Tibial artery (tissue), 4 donors: ENCODE measurements around the gene BANP.
"Not testable (repeated sequence)": the region's sequence is repeated elsewhere in the genome, so short reads cannot be mapped to it uniquely, and the experiment has no call there.

Experiments
- DNase-seq, 2 donors: peaks; one replicate each; pipeline ENCODE4 v3.0.0-alpha.2; 2019
- H3K27ac ChIP-seq, 2 donors: fragments of 200-600 bp; sonication (generic) in 1 of 2; 1 replicate in 1 of 2; 2 replicates in 1 of 2; pipeline ENCODE4 v1.5.1; 2018 to 2019; ENCODE audit warnings: mild to moderate bottlenecking in 1 of 2
- H3K27me3 ChIP-seq, 2 donors: fragments of 200-600 bp; sonication (generic) in 1 of 2; one replicate each; pipeline versions ENCODE4 v1.5.1 to v1.6.0; 2016 to 2019
- H3K36me3 ChIP-seq, 3 donors: fragments of 200-600 bp; sonication (generic) in 2 of 3; one replicate each; pipeline ENCODE4 v1.5.1; 2016 to 2019; ENCODE audit warnings: mild to moderate bottlenecking in 2 of 3
- H3K4me1 ChIP-seq, 4 donors: fragments of 200-600 bp; sonication (generic) in 2 of 4; 1 replicate in 3 of 4; 2 replicates in 1 of 4; pipeline ENCODE4 v1.5.1; 2016 to 2019
- H3K4me3 ChIP-seq, 2 donors: fragments of 200-600 bp; sonication (generic) in 1 of 2; 1 replicate in 1 of 2; 2 replicates in 1 of 2; pipeline ENCODE4 v1.5.1; 2018 to 2019; ENCODE audit warnings: mild to moderate bottlenecking in 2 of 2
- H3K9me3 ChIP-seq, 3 donors: fragments of 200-600 bp; sonication (generic) in 1 of 3; one replicate each; pipeline ENCODE4 v1.5.1; 2016 to 2019
- CTCF ChIP-seq, 2 experiments: fragments of 200-600 bp in 1 of 2; fragments of 450-650 bp in 1 of 2; IDR thresholded peaks; one replicate each; pipeline ENCODE4 v1.5.1; 2017 to 2019; ENCODE audit warnings: antibody characterized with exemption in 2 of 2, mild to moderate bottlenecking in 1 of 2, moderate library complexity in 1 of 2
- intact Hi-C: fragments of 100-400 bp; cut with DNase I; formaldehyde crosslinking; loops from one replicate; pipeline ENCODE4 v1.15.0; 2023; ENCODE audit warnings: low total_unique reads

BANP gene

GRCh38 chr16:87950765-87951551 is at the start of gene BANP:
Gene BANP (plus strand): TSS chr16:87951434. CDS start chr16:87975116, 23,682 bp downstream.
- Histone ChIP-seq H3K4me3 (peak within 1 kb of the TSS; percentile 77 to 91), H3K36me3 (peaks cover 0 to 5% (median 0%) of the 10 kb centered on the region in 3 donors), H3K27ac (peak within 1 kb of the TSS; percentile 86 to 93), H3K27me3 (no peaks in the 10 kb centered on the region), H3K9me3 (no peaks in the 10 kb centered on the region), H3K4me1 (peaks cover 0 to 38% (median 27%) of the 10 kb centered on the region in 4 donors)
- TF ChIP-seq CTCF (IDR thresholded peaks at IDR 0.05) = peak; percentile 26 to 50
- peak; percentile 98 for DNase-seq
- intact Hi-C loops = no loop called here

- H3K4me1 ChIP-seq, H3K36me3 ChIP-seq, H3K27ac ChIP-seq, H3K9me3 ChIP-seq, DNase-seq, H3K4me3 ChIP-seq: not testable (repeated sequence)
- intact Hi-C loops = loop anchor here (5.0 kb wide), 1 partner anchor 53 kb away; no protein-coding TSS in a partner anchor
- H3K27me3 ChIP-seq = peaks cover 0 to 14% of the 10 kb centered on the region in 2 donors
Measured at GRCh38 chr16:87904963-87905362, 46.3 kb upstream of the BANP start.

- H3K4me3 ChIP-seq, DNase-seq, H3K36me3 ChIP-seq, H3K27ac ChIP-seq, H3K9me3 ChIP-seq: not testable (repeated sequence)
- H3K4me1 ChIP-seq = peaks cover 0 to 11% (median under 1%) of the 10 kb centered on the region in 4 donors
- peaks cover 0 to 14% of the 10 kb centered on the region in 2 donors for H3K27me3 ChIP-seq
- intact Hi-C loops = loop anchor here (5.0 kb wide), 1 partner anchor 53 kb away; no protein-coding TSS in a partner anchor
Measured at GRCh38 chr16:87905521-87905920, 45.7 kb upstream of the BANP start.

GRCh38 chr16:87908101-87908500 is 43.1 kb upstream of the BANP start:
- H3K4me3 ChIP-seq, H3K27ac ChIP-seq, H3K36me3 ChIP-seq, H3K9me3 ChIP-seq, DNase-seq: not testable (repeated sequence)
- intact Hi-C loops = loop anchor here (5.0 kb wide), 1 partner anchor 56 kb away; no protein-coding TSS in a partner anchor
- Histone ChIP-seq H3K27me3 (peaks cover 0 to 14% of the 10 kb centered on the region in 2 donors), H3K4me1 (peaks cover 0 to 25% (median 4%) of the 10 kb centered on the region in 4 donors)

GRCh38 chr16:87909203-87909935 is 41.9 kb upstream of the BANP start:
- H3K27ac ChIP-seq, H3K4me3 ChIP-seq, H3K9me3 ChIP-seq, H3K36me3 ChIP-seq: not testable (repeated sequence)
- intact Hi-C loops = loop anchor here (1.0 to 5.0 kb wide), 2 partner anchors 38 to 57 kb away; no protein-coding TSS in a partner anchor
- DNase-seq = peak; percentile 70 to 87
- Histone ChIP-seq H3K27me3 (peaks cover 0 to 19% of the 10 kb centered on the region in 2 donors), H3K4me1 (peaks cover 0 to 25% (median 4%) of the 10 kb centered on the region in 4 donors)
- TF ChIP-seq CTCF (IDR thresholded peaks at IDR 0.05) = peak; percentile 91 to 93

- H3K9me3 ChIP-seq, intact Hi-C loops, H3K4me3 ChIP-seq, H3K36me3 ChIP-seq: not testable (repeated sequence)
- peak overlapping the region; percentile 66 to 70 for H3K27ac ChIP-seq
- peak; percentile 93 to 97 for DNase-seq
- H3K27me3 ChIP-seq = peaks cover 0 to 19% of the 10 kb centered on the region in 2 donors
- peaks cover 0 to 25% (median 4%) of the 10 kb centered on the region in 4 donors for H3K4me1 ChIP-seq
Measured at GRCh38 chr16:87911106-87911763, 40.0 kb upstream of the BANP start.

GRCh38 chr16:87912691-87913090 is 38.5 kb upstream of the BANP start:
- H3K4me3 ChIP-seq, H3K36me3 ChIP-seq, DNase-seq, intact Hi-C loops, H3K27ac ChIP-seq, H3K9me3 ChIP-seq: not testable (repeated sequence)
- Histone ChIP-seq H3K27me3 (peaks cover 0 to 19% of the 10 kb centered on the region in 2 donors), H3K4me1 (peaks cover 0 to 26% (median 4%) of the 10 kb centered on the region in 4 donors)

- DNase-seq, H3K9me3 ChIP-seq, H3K36me3 ChIP-seq, H3K4me3 ChIP-seq, H3K27me3 ChIP-seq, intact Hi-C loops, H3K27ac ChIP-seq: not testable (repeated sequence)
- peaks cover 0 to 32% (median 9%) of the 10 kb centered on the region in 4 donors for H3K4me1 ChIP-seq
Measured at GRCh38 chr16:87914021-87914725, 37.1 kb upstream of the BANP start.
